ENCODE measurements around the gene CNR2.
"Not testable (repeated sequence)": the region's sequence is repeated elsewhere in the genome, so short reads cannot be mapped to it uniquely, and the experiment has no call there.

The CNR2 gene

GRCh38 chr1:23913212-23913880, at the start of gene CNR2:
Gene CNR2 (minus strand): TSS chr1:23913362. CDS start chr1:23875617, 37,745 bp downstream.
- ATAC-seq (ENCODE audit: low read depth): no peak
- no peaks in the 10 kb centered on the region for H3K36me3 ChIP-seq (ENCODE audit: low read depth)
- DNase-seq (ENCODE audit: low spot score): no peak
- H3K27me3 ChIP-seq (ENCODE audit: insufficient read depth, poor library complexity, severe bottlenecking): no peaks in the 10 kb centered on the region
- no peaks in the 10 kb centered on the region for H3K9me3 ChIP-seq (ENCODE audit: severe bottlenecking)
- no peak within 1 kb of the TSS for H3K4me3 ChIP-seq (ENCODE audit: severe bottlenecking)
- no peak for TF ChIP-seq CTCF (IDR thresholded peaks at IDR 0.05; ENCODE audit: poor library complexity, severe bottlenecking)
- H3K4me1 ChIP-seq (ENCODE audit: insufficient read depth, poor library complexity, severe bottlenecking): no peaks in the 10 kb centered on the region
- H3K27ac ChIP-seq (ENCODE audit: poor library complexity, severe bottlenecking): no peak within 1 kb of the TSS

- H3K36me3 ChIP-seq (ENCODE audit: low read depth): peaks cover 43% of the 10 kb centered on the region
- peak overlapping the region; percentile 90 for H3K4me3 ChIP-seq (ENCODE audit: severe bottlenecking)
- H3K27ac ChIP-seq (ENCODE audit: poor library complexity, severe bottlenecking): peak overlapping the region; percentile 98
- no peak for ATAC-seq (ENCODE audit: low read depth)
- no peak for TF ChIP-seq CTCF (IDR thresholded peaks at IDR 0.05; ENCODE audit: poor library complexity, severe bottlenecking)
- peaks cover 4% of the 10 kb centered on the region for H3K9me3 ChIP-seq (ENCODE audit: severe bottlenecking)
- peaks cover 31% of the 10 kb centered on the region for H3K4me1 ChIP-seq (ENCODE audit: insufficient read depth, poor library complexity, severe bottlenecking)
- no peak for DNase-seq (ENCODE audit: low spot score)
- H3K27me3 ChIP-seq (ENCODE audit: insufficient read depth, poor library complexity, severe bottlenecking): no peaks in the 10 kb centered on the region
Observed at GRCh38 chr1:23960291-23961020, 47.3 kb upstream of the CNR2 start.

GRCh38 chr1:23959461-23960290, 46.5 kb upstream of the CNR2 start, which contains the start of gene PNRC2:
Gene PNRC2 (plus strand): TSS chr1:23959828. CDS start chr1:23961458, 1,630 bp downstream.
- ATAC-seq (ENCODE audit: low read depth): peak; percentile 83
- peak; percentile 96 for DNase-seq (ENCODE audit: low spot score)
- Histone ChIP-seq H3K4me3 (ENCODE audit: severe bottlenecking) (peak within 1 kb of the TSS; percentile 90), H3K27ac (ENCODE audit: poor library complexity, severe bottlenecking) (peak within 1 kb of the TSS; percentile 98), H3K9me3 (ENCODE audit: severe bottlenecking) (peaks cover 4% of the 10 kb centered on the region), H3K4me1 (ENCODE audit: insufficient read depth, poor library complexity, severe bottlenecking) (peaks cover 38% of the 10 kb centered on the region), H3K27me3 (ENCODE audit: insufficient read depth, poor library complexity, severe bottlenecking) (no peaks in the 10 kb centered on the region), H3K36me3 (ENCODE audit: low read depth) (peaks cover 35% of the 10 kb centered on the region)
- TF ChIP-seq CTCF (IDR thresholded peaks at IDR 0.05; ENCODE audit: poor library complexity, severe bottlenecking): no peak

GRCh38 chr1:23958810-23959460, 45.8 kb upstream of the CNR2 start:
- DNase-seq (ENCODE audit: low spot score): peak; percentile 80
- H3K9me3 ChIP-seq (ENCODE audit: severe bottlenecking): peaks cover 4% of the 10 kb centered on the region
- no peaks in the 10 kb centered on the region for H3K27me3 ChIP-seq (ENCODE audit: insufficient read depth, poor library complexity, severe bottlenecking)
- peak overlapping the region; percentile 98 for H3K27ac ChIP-seq (ENCODE audit: poor library complexity, severe bottlenecking)
- ATAC-seq (ENCODE audit: low read depth): peak; percentile 49
- peak overlapping the region; percentile 90 for H3K4me3 ChIP-seq (ENCODE audit: severe bottlenecking)
- peaks cover 42% of the 10 kb centered on the region for H3K4me1 ChIP-seq (ENCODE audit: insufficient read depth, poor library complexity, severe bottlenecking)
- H3K36me3 ChIP-seq (ENCODE audit: low read depth): peaks cover 28% of the 10 kb centered on the region
- peak; percentile 43 for TF ChIP-seq CTCF (IDR thresholded peaks at IDR 0.05; ENCODE audit: poor library complexity, severe bottlenecking)

- H3K9me3 ChIP-seq (ENCODE audit: severe bottlenecking); H3K27me3 ChIP-seq (ENCODE audit: insufficient read depth, poor library complexity, severe bottlenecking); DNase-seq (ENCODE audit: low spot score); ATAC-seq (ENCODE audit: low read depth): not testable (repeated sequence)
- Histone ChIP-seq H3K4me1 (ENCODE audit: insufficient read depth, poor library complexity, severe bottlenecking) (peaks cover 44% of the 10 kb centered on the region), H3K36me3 (ENCODE audit: low read depth) (peaks cover 21% of the 10 kb centered on the region), H3K4me3 (ENCODE audit: severe bottlenecking) (peak overlapping the region; percentile 90), H3K27ac (ENCODE audit: poor library complexity, severe bottlenecking) (peak overlapping the region; percentile 98)
Observed at GRCh38 chr1:23958040-23958809, 45.1 kb upstream of the CNR2 start.

Data from RWPE2 (cell line).